Measurements from ENCODE around the gene GHITM.
"Not testable (repeated sequence)": the region's sequence is repeated elsewhere in the genome, so short reads cannot be mapped to it uniquely, and the experiment has no call there.

GHITM gene

DNA sequence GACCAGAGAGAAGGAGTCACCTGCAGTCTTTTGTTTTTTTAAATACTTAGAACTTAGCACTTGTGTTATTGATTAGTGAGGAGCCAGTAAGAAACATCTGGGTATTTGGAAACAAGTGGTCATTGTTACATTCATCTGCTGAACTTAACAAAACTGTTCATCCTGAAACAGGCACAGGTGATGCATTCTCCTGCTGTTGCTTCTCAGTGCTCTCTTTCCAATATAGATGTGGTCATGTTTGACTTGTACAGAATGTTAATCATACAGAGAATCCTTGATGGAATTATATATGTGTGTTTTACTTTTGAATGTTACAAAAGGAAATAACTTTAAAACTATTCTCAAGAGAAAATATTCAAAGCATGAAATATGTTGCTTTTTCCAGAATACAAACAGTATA, 13.5 kb downstream of the GHITM start:
- Histone ChIP-seq H3K4me3 (ENCODE audit: low read length) (no peak overlapping the region), H3K4me2 (ENCODE audit: low read length) (no peak overlapping the region), H3K9ac (ENCODE audit: low read depth, low read length) (no peak overlapping the region), H3K9me3 (replicated peaks; ENCODE audit: low read length) (no peaks in the 10 kb centered on the region), H3K4me1 (ENCODE audit: control insufficient read depth, insufficient read depth, low read length) (no peaks in the 10 kb centered on the region), H3K36me3 (ENCODE audit: insufficient read depth, low read length) (peaks cover 60% of the 10 kb centered on the region), H3K27me3 (ENCODE audit: control insufficient read depth, insufficient read depth, low read length) (no peaks in the 10 kb centered on the region)

DNA sequence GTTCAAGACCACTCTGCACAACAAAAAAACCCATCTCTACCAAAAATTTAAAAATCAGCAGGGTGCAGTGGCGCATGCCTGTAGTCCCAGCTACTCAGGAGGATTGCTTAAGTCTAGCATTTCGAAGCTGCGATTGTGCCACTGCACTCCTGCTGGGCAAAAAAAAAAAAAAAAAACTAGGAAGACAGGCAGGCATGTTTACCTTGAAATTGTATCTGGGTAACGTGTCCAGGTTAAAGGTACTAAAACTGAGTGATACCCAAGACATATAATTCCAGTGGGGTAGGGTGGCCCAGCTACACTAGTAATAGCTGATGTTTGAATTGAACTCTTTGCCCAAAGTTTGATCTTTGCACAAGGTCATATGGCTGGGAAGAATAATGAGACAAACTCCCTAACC, 16.2 kb downstream of the GHITM start:
- peaks cover 39% of the 10 kb centered on the region for H3K36me3 ChIP-seq (ENCODE audit: insufficient read depth, low read length)
- H3K4me2 ChIP-seq (ENCODE audit: low read length), result no peak overlapping the region
- H3K27me3 ChIP-seq (ENCODE audit: control insufficient read depth, insufficient read depth, low read length), result no peaks in the 10 kb centered on the region
- H3K9me3 ChIP-seq (replicated peaks; ENCODE audit: low read length), result no peaks in the 10 kb centered on the region
- H3K4me3 ChIP-seq (ENCODE audit: low read length), result no peak overlapping the region
- no peak overlapping the region for H3K9ac ChIP-seq (ENCODE audit: low read depth, low read length)
- H3K4me1 ChIP-seq (ENCODE audit: control insufficient read depth, insufficient read depth, low read length), result no peaks in the 10 kb centered on the region

DNA sequence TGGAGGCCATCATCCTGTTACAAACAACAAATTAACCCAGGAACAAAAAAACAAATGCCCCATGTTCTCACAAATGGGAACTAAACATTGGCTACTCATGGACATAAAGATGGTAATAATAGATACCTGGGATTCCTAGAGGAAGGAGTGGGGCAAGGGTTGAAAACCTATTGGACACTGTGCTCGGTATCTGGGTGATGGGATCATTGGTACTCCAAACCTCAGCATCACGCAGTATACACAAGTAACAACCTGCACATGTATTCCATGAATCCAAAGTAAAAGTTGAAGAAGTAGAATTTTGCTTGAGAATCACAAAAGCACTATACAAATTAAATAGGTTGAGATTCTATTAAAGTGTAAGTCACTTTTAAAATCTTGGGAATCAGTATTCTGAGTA, 16.7 kb downstream of the GHITM start:
- Histone ChIP-seq H3K9ac (ENCODE audit: low read depth, low read length) (no peak overlapping the region), H3K27me3 (ENCODE audit: control insufficient read depth, insufficient read depth, low read length) (no peaks in the 10 kb centered on the region), H3K9me3 (replicated peaks; ENCODE audit: low read length) (no peaks in the 10 kb centered on the region), H3K4me1 (ENCODE audit: control insufficient read depth, insufficient read depth, low read length) (no peaks in the 10 kb centered on the region), H3K36me3 (ENCODE audit: insufficient read depth, low read length) (peaks cover 34% of the 10 kb centered on the region), H3K4me2 (ENCODE audit: low read length) (no peak overlapping the region), H3K4me3 (ENCODE audit: low read length) (no peak overlapping the region)

DNA sequence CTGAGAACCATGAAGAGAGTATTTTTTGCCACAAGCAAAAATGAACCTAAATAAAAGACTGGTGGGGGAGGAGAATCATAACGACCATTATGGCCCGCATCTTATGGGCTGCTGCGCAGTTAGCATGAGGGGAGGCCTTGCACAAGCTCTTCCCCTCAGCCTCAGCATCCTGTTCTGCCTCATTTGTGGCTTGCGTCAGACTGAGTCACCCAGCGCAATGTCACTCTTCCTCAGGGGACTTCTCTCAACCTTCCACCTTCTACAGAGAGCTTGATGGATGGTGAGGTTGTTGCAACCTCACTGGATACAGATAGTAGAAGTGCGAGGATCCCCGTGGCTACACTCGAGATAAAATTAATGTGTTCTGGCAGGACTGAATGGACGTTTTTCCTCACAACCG, 17.5 kb downstream of the GHITM start:
- H3K36me3 ChIP-seq (ENCODE audit: insufficient read depth, low read length), result peaks cover 28% of the 10 kb centered on the region

DNA sequence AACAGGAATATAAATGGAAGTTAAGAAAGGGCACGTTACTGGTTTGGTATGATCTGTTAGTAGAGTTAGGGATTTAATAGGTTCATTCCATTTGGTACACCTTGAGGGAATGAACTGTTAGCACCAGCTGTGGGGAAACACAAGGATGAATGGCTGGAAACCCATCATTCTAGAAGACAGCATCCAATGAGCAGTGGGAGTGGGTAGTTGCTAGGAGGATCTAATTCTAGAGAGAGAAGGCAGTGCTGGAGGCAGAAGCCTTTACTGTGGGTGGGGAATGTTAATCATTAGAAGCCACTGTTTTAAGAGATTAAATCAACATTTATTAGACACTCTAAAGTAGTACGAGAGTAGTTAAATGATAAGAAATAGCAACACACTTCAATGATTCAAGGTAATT, 18.8 kb downstream of the GHITM start:
- Histone ChIP-seq H3K27me3 (ENCODE audit: control insufficient read depth, insufficient read depth, low read length) (peaks cover 3% of the 10 kb centered on the region), H3K4me3 (ENCODE audit: low read length) (no peak overlapping the region), H3K4me1 (ENCODE audit: control insufficient read depth, insufficient read depth, low read length) (no peaks in the 10 kb centered on the region), H3K36me3 (ENCODE audit: insufficient read depth, low read length) (peaks cover 18% of the 10 kb centered on the region), H3K4me2 (ENCODE audit: low read length) (no peak overlapping the region), H3K9ac (ENCODE audit: low read depth, low read length) (no peak overlapping the region), H3K9me3 (replicated peaks; ENCODE audit: low read length) (no peaks in the 10 kb centered on the region)

More for the DNA sequence above, 17.5 kb downstream of the GHITM start:
- no peaks in the 10 kb centered on the region for H3K27me3 ChIP-seq (ENCODE audit: control insufficient read depth, insufficient read depth, low read length)
- H3K4me1 ChIP-seq (ENCODE audit: control insufficient read depth, insufficient read depth, low read length), result no peaks in the 10 kb centered on the region
- no peak overlapping the region for H3K4me3 ChIP-seq (ENCODE audit: low read length)
- H3K9me3 ChIP-seq (replicated peaks; ENCODE audit: low read length), result no peaks in the 10 kb centered on the region
- no peak overlapping the region for H3K4me2 ChIP-seq (ENCODE audit: low read length)
- no peak overlapping the region for H3K9ac ChIP-seq (ENCODE audit: low read depth, low read length)

DNA sequence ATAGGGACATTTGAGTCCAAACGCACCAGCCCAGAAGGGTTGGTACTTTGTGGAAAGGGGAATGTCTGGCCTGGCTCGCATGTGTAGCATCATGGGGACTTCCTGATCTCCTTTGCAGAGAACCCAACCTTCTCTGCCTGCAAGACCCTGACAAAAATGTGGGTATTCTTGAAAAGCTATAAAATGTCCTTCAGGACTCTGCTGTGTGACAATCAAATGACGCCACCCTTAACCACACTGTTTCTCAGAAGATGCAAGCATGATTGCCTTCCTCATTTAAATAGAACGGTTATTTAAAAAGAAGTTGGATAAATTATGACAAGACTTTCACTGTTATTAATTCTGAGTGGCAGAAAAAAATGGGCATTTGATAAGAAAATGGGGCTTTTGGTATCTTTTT, 19.2 kb downstream of the GHITM start:
- Histone ChIP-seq H3K4me2 (ENCODE audit: low read length) (no peak overlapping the region), H3K27me3 (ENCODE audit: control insufficient read depth, insufficient read depth, low read length) (peaks cover 5% of the 10 kb centered on the region), H3K9me3 (replicated peaks; ENCODE audit: low read length) (no peaks in the 10 kb centered on the region), H3K9ac (ENCODE audit: low read depth, low read length) (no peak overlapping the region), H3K36me3 (ENCODE audit: insufficient read depth, low read length) (peaks cover 13% of the 10 kb centered on the region), H3K4me3 (ENCODE audit: low read length) (no peak overlapping the region), H3K4me1 (ENCODE audit: control insufficient read depth, insufficient read depth, low read length) (no peaks in the 10 kb centered on the region)

DNA sequence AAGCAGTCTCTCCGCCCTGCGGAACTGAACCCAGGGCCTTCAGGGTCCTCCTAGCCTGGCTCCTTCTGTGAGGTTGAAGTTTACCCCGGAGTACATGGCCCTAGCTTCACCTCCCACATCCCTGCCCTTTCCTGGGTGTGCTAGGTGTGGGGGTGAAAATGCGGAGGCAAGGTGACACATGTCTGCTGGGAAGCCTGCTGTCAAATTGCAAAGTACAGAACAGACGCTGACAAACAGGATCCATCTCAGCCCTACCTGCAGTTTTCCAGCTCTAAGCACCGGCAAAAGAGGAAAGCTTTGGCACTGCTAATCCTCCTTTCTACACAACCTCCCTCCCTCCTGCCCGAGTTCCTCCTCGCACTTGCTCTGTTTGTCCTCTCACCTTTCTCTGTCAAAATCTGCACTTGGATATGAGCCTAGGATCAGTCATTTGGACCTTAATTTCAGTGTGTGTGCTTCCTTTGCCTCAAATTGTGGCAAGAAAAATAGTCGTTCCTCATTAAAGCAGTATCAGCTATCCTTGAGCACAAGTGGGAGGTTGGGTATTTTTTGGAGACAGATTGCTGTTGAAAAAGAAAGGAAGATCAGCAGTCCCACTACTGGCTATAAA, 19.9 kb downstream of the GHITM start:
- Histone ChIP-seq H3K4me3 (ENCODE audit: low read length) (no peak overlapping the region), H3K4me2 (ENCODE audit: low read length) (no peak overlapping the region), H3K27me3 (ENCODE audit: control insufficient read depth, insufficient read depth, low read length) (peaks cover 11% of the 10 kb centered on the region), H3K4me1 (ENCODE audit: control insufficient read depth, insufficient read depth, low read length) (no peaks in the 10 kb centered on the region), H3K9ac (ENCODE audit: low read depth, low read length) (no peak overlapping the region), H3K36me3 (ENCODE audit: insufficient read depth, low read length) (peaks cover 6% of the 10 kb centered on the region), H3K9me3 (replicated peaks; ENCODE audit: low read length) (no peaks in the 10 kb centered on the region)

DNA sequence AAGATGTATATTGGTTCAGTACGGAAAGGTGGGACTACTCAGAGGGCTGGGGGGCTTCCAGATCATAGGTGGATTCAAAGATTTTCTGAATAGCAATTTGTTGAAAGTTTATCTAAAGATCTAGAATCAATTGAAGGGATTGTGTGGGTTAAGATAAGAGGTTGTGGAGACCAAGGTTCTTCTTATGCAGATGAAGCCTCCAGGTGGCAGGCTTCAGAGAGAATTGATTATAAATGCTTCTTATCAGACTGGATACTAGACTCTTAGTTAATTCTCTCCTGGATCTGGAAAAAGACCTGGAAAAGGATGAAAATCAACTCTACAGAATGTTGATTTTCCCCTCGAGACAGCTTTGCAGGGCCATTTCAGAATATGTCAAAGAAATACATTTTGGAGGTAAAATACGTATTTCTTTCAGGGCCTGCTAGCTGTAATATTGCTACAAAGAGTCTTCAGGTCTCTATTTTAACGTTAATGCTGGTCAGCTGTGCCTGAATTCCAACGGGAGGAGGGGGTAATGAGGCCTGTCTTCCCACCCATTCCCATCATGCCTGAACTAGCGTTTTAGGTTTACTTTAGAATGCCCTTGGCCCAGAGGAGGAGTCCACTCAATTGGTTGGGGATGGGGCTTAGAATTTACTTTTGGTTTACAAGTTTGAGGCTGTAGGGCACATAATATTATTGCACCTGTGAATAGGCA, 21.5 kb downstream of the GHITM start:
- no peaks in the 10 kb centered on the region for H3K36me3 ChIP-seq (ENCODE audit: insufficient read depth, low read length)
- H3K9me3 ChIP-seq (replicated peaks; ENCODE audit: low read length), result no peaks in the 10 kb centered on the region
- no peak overlapping the region for H3K4me3 ChIP-seq (ENCODE audit: low read length)
- no peaks in the 10 kb centered on the region for H3K4me1 ChIP-seq (ENCODE audit: control insufficient read depth, insufficient read depth, low read length)
- H3K27me3 ChIP-seq (ENCODE audit: control insufficient read depth, insufficient read depth, low read length), result peaks cover 24% of the 10 kb centered on the region
- no peak overlapping the region for H3K4me2 ChIP-seq (ENCODE audit: low read length)
- H3K9ac ChIP-seq (ENCODE audit: low read depth, low read length), result no peak overlapping the region

DNA sequence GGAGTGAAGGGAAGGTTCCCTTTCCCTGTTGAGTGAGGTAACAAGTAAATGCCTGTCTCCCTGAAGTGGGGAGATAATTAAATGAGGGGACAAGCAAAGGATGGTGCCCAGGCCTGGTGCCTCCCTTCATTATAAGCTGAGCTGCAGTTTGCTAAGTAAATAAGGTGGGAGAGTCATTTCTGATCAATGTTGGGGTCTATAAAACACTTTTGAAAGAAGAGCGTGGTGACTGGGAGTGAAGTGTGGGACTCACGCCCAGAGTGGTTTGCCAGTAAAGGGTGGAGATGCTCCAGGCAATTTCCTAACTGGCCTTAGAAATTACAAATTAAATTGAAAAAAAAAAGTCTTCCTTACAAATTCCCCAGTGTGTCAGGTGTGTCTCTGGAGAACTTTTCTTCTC, 24.7 kb downstream of the GHITM start:
- Histone ChIP-seq H3K9ac (ENCODE audit: low read depth, low read length) (no peak overlapping the region), H3K9me3 (replicated peaks; ENCODE audit: low read length) (no peaks in the 10 kb centered on the region), H3K4me3 (ENCODE audit: low read length) (no peak overlapping the region), H3K27me3 (ENCODE audit: control insufficient read depth, insufficient read depth, low read length) (peaks cover 24% of the 10 kb centered on the region), H3K4me1 (ENCODE audit: control insufficient read depth, insufficient read depth, low read length) (no peaks in the 10 kb centered on the region), H3K36me3 (ENCODE audit: insufficient read depth, low read length) (no peaks in the 10 kb centered on the region), H3K4me2 (ENCODE audit: low read length) (no peak overlapping the region)

DNA sequence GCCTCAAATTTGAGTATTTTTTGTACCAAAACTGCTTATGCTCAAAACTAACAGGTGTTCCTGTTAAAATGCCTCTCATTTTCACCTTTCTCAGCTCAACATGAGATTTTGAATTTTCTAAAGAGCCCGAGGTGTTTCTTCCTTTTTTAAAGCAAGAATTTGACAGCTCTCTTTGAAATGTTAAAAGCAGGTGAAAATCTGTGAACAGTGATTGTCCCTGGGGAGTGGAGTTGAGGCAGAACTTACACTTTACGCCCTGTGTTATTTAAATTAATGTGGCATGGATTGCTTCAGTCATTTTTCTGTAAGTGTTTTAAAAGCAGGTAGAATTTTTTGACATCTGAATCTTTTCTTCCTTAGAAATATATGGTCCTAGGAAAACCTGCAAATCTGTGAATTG, 25.1 kb downstream of the GHITM start:
- Histone ChIP-seq H3K27me3 (ENCODE audit: control insufficient read depth, insufficient read depth, low read length) (peaks cover 24% of the 10 kb centered on the region), H3K9ac (ENCODE audit: low read depth, low read length) (no peak overlapping the region), H3K4me3 (ENCODE audit: low read length) (no peak overlapping the region), H3K4me1 (ENCODE audit: control insufficient read depth, insufficient read depth, low read length) (no peaks in the 10 kb centered on the region), H3K4me2 (ENCODE audit: low read length) (no peak overlapping the region), H3K36me3 (ENCODE audit: insufficient read depth, low read length) (no peaks in the 10 kb centered on the region), H3K9me3 (replicated peaks; ENCODE audit: low read length) (no peaks in the 10 kb centered on the region)

DNA sequence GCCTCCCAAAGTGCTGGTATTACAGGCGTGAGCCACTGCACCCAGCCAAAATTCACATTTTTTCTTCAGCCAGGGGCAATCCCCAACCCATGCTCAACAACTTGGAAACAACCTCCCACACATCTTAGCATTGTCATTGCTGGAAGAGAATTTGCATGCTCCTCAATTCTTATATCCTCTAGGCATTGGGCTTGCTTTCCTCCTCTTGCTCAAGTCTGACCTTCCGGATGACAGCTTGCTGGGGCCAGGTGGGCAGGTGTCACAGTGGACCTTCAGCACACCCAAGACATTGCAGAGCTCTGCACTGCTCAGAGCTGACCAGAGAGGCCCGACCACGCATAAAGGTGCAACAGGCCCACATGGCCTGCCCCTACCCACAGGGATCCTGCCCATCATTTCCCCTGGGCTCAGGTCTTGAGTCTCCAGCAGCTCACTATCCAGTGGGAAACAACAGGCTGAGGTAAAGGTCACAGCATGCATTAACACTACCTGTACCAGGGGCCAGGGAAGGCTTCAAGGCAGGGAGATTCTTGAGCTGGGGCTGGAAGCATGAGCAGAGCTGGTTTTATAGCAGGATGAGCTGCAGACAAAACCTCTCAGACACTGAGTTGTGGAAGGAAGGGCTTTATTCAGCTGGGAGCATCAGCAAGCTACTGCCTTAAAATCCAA, 27.4 kb downstream of the GHITM start:
- no peaks in the 10 kb centered on the region for H3K36me3 ChIP-seq (ENCODE audit: insufficient read depth, low read length)
- no peak overlapping the region for H3K4me2 ChIP-seq (ENCODE audit: low read length)
- peaks cover 24% of the 10 kb centered on the region for H3K27me3 ChIP-seq (ENCODE audit: control insufficient read depth, insufficient read depth, low read length)
- H3K4me3 ChIP-seq (ENCODE audit: low read length), result no peak overlapping the region
- no peak overlapping the region for H3K9ac ChIP-seq (ENCODE audit: low read depth, low read length)
- no peaks in the 10 kb centered on the region for H3K9me3 ChIP-seq (replicated peaks; ENCODE audit: low read length)
- no peaks in the 10 kb centered on the region for H3K4me1 ChIP-seq (ENCODE audit: control insufficient read depth, insufficient read depth, low read length)

DNA sequence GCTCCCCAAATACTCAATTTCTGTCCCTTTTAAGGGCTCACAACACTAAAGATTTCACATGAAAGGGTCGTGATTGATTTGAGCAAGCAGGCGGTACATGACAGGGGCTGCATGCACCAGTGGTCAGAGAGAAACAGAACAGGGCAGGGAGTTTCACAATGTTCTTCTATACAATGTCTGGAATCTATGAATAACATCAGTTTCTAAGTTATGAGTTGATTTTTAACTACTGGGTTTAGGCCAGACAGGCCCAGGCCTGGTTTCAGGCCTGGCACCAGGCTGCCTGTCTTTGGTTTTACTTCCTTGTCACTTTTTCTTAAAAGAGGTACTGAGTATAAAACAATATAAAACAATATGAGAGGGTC, 28.0 kb downstream of the GHITM start:
- H3K36me3 ChIP-seq (ENCODE audit: insufficient read depth, low read length); H3K4me3 ChIP-seq (ENCODE audit: low read length); H3K4me2 ChIP-seq (ENCODE audit: low read length); H3K9me3 ChIP-seq (replicated peaks; ENCODE audit: low read length); H3K9ac ChIP-seq (ENCODE audit: low read depth, low read length); H3K4me1 ChIP-seq (ENCODE audit: control insufficient read depth, insufficient read depth, low read length): not testable (repeated sequence)
- peaks cover 24% of the 10 kb centered on the region for H3K27me3 ChIP-seq (ENCODE audit: control insufficient read depth, insufficient read depth, low read length)

Measured in skeletal muscle satellite cell (primary cell).